IPS-NIHi11 (cell line): ENCODE results near the gene OCA2.
A peak's percentile ranks its signal among the peaks of the same experiment; 100 is the strongest.

Experiments
- DNase-seq: peaks from one replicate; pipeline ENCODE4 v3.0.0; 2012; ENCODE audit warnings: mixed read lengths, low spot score

The OCA2 gene

GRCh38 chr15:28104326-28104725 is 5.2 kb upstream of the OCA2 start:
- no peak for DNase-seq

- DNase-seq = no peak
Measured at GRCh38 chr15:28103831-28104230, 4.7 kb upstream of the OCA2 start.

- no peak for DNase-seq
Measured at GRCh38 chr15:28101983-28102441, 2.9 kb upstream of the OCA2 start.

- DNase-seq = no peak
Measured at GRCh38 chr15:28101201-28101600, 2.1 kb upstream of the OCA2 start.

- DNase-seq = no peak
Measured at GRCh38 chr15:28100516-28101195, 1.5 kb upstream of the OCA2 start.

- DNase-seq = no peak
Measured at GRCh38 chr15:28099555-28100140, 533 bp upstream of the OCA2 start.

GRCh38 chr15:28098360-28098765 is 752 bp downstream of the OCA2 start:
- no peak for DNase-seq

- no peak for DNase-seq
Measured at GRCh38 chr15:28097656-28098359, 1.3 kb downstream of the OCA2 start.

- DNase-seq = no peak
Measured at GRCh38 chr15:28096670-28097431, 2.3 kb downstream of the OCA2 start.

GRCh38 chr15:28096411-28096669 is 2.8 kb downstream of the OCA2 start:
- DNase-seq = no peak

- DNase-seq = peak; percentile 53
Measured at GRCh38 chr15:28094732-28095521, 4.2 kb downstream of the OCA2 start.

GRCh38 chr15:28093752-28094535 is 5.2 kb downstream of the OCA2 start:
- peak; percentile 42 for DNase-seq

- no peak for DNase-seq
Measured at GRCh38 chr15:28091313-28091712, 7.8 kb downstream of the OCA2 start.

- DNase-seq = peak; percentile 78
Measured at GRCh38 chr15:28086175-28086703, 12.9 kb downstream of the OCA2 start.

GRCh38 chr15:28085489-28086174 is 13.5 kb downstream of the OCA2 start:
- DNase-seq = no peak

- DNase-seq = no peak
Measured at GRCh38 chr15:28084547-28084946, 14.6 kb downstream of the OCA2 start.

GRCh38 chr15:28082891-28083684 is 16.0 kb downstream of the OCA2 start:
- no peak for DNase-seq

GRCh38 chr15:28081594-28081993 is 17.5 kb downstream of the OCA2 start:
- DNase-seq = no peak

- no peak for DNase-seq
Measured at GRCh38 chr15:28080386-28080785, 18.7 kb downstream of the OCA2 start.
